Amniotic stem cell (primary cell): ENCODE data around the gene BMS1.
A peak's percentile ranks its signal among the peaks of the same experiment; 100 is the strongest.
"Not testable (repeated sequence)": the region's sequence is repeated elsewhere in the genome, so short reads cannot be mapped to it uniquely, and the experiment has no call there.

Experiments
- DNase-seq: peaks from one replicate; lab custom pipeline; 2025; lab: John Stamatoyannopoulos, UW

BMS1 gene, protein sequence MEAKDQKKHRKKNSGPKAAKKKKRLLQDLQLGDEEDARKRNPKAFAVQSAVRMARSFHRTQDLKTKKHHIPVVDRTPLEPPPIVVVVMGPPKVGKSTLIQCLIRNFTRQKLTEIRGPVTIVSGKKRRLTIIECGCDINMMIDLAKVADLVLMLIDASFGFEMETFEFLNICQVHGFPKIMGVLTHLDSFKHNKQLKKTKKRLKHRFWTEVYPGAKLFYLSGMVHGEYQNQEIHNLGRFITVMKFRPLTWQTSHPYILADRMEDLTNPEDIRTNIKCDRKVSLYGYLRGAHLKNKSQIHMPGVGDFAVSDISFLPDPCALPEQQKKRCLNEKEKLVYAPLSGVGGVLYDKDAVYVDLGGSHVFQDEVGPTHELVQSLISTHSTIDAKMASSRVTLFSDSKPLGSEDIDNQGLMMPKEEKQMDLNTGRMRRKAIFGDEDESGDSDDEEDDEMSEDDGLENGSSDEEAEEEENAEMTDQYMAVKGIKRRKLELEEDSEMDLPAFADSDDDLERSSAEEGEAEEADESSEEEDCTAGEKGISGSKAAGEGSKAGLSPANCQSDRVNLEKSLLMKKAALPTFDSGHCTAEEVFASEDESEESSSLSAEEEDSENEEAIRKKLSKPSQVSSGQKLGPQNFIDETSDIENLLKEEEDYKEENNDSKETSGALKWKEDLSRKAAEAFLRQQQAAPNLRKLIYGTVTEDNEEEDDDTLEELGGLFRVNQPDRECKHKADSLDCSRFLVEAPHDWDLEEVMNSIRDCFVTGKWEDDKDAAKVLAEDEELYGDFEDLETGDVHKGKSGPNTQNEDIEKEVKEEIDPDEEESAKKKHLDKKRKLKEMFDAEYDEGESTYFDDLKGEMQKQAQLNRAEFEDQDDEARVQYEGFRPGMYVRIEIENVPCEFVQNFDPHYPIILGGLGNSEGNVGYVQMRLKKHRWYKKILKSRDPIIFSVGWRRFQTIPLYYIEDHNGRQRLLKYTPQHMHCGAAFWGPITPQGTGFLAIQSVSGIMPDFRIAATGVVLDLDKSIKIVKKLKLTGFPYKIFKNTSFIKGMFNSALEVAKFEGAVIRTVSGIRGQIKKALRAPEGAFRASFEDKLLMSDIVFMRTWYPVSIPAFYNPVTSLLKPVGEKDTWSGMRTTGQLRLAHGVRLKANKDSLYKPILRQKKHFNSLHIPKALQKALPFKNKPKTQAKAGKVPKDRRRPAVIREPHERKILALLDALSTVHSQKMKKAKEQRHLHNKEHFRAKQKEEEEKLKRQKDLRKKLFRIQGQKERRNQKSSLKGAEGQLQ

DNA sequence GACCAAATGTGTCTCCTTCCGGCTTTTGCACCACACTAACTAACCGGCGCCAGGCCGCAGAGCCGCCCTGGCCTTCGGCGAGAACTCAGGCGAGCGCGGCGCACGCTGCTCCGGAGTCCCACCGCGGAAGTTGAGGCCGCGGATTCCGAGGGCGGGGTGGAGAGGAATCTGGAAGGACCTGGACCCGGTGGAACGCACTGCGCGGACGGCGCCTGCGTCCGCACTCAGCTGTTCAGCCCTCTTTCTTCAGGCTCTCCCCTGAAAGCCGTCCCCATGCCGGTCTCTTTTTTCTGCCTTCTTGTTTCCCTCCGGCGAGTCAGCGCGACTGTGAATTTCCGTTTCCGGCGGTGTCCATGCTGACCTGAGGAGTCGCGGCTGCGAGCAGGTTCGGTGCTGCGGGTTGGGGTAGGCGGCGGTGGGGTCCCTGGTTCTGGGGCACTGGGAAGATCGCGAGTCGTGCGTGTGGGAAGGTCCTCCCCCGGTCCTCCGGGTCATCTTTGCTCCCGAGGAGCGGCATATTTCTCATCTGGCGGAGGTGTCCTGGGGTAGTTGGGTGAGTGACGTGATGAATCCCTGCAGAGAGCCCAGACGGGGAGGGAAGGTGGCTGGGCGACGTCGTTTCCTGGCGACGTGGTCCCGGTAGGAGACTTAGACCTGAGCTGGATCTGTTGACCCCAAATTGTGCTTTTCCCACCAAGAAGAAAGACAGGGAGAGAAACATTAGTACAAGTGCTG lies at the start of gene BMS1:
Gene BMS1 (plus strand): TSS at position 350 of the 735 bp plus-strand sequence. CDS start 1,600 bp downstream, outside the sequence.
- DNase-seq = peak; percentile 84

DNA sequence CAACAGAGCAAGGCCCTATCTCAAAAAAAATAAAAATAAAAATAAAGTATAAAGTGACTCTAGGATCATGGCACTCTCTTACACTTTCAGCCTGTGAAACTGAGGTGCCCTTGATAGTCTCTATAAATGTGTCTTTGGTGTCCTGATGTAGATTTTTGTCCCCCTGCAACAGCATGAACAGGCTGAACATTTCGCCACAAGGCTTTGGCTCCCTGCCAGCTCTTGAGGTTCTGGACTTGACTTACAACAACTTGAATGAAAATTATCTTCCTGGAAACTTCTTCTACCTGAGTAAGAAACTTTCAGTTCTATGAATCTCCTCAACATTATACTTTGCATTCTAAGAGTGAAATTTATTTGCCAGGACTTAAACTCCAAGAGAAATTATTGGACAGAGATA lies 48.1 kb upstream of the BMS1 start:
- DNase-seq = no peak

DNA sequence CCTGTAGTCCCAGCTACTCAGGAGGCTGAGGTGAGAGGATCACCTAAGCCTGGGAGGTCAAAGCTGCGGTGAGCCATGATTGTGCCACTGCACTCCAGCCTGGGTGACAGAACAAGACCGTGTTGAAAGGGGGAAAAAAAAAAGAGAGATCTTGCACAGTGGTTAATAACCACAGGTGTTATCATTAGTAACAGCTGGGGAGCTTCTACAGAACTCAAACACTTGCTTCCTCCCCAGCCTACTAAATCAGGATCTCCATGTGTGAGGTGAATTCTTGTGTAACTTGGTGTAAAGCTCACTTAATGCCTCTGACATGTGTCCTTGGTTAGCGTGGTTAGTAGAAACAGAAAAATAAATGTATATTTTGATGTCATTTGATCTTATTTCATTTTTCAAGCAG lies 43.9 kb upstream of the BMS1 start:
- DNase-seq = no peak

DNA sequence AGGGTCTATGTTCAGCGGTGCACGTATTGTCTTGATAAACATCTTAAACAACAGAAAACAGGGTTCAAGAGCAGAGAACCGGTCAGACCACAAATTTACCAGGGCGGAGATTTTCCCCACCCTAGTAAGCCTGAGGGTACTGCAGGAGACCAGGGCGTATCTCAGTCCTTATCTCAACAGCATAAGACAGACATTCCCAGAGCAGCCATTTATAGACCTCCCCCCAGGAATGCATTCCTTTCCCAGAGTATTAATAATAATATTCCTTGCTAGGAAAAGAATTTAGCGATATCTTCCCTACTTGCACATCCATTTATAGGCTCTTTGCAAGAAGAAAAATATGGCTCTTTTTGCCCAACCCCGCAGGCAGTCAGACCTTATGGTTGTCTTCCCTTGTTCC lies 41.1 kb upstream of the BMS1 start:
- not testable (repeated sequence) for DNase-seq

DNA sequence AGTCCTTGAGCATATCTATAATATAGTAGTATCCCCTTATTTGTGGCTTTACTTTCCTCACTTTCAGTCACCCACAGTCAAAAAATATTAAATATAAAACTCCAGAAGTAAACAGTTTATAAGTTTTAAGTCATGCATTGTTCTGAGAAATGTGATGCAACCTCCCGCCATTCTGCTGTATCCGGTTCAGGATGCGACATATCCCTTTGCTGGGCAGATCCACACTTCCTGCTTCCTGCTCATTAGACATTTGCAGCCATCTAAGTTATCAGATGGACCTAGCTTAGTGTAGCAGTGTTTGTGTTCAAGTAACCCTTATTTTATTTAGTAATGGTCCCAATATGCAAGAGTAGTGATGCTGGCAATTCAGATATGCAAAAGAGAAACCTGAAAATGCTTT lies 38.9 kb upstream of the BMS1 start:
- DNase-seq = no peak

DNA sequence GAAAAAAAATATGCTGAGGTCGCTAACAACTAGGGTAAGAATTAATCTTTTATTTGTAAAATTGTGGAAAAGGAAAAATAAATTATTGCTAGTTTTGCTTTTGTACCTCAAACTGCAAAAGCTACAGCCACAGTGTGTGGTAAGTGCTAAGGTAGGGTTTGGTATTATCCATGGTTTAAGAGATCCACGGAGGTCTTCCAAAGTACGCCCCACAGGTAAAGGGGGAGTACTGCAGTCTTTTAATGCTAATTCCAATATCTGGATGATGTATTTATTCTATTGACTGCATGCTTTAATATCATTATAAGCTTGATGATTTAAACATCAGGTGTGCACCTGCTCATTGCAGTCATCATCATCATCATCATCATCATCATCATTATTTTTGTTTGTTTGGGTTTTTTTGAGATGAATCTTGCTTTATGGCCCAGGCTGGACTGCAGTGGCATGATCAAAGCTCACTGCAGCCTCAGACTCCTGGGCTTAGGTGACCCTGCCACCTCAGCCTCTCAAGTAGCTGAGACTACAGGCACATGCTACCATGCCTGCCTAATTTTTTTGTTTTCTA lies 38.4 kb upstream of the BMS1 start:
- DNase-seq = no peak

DNA sequence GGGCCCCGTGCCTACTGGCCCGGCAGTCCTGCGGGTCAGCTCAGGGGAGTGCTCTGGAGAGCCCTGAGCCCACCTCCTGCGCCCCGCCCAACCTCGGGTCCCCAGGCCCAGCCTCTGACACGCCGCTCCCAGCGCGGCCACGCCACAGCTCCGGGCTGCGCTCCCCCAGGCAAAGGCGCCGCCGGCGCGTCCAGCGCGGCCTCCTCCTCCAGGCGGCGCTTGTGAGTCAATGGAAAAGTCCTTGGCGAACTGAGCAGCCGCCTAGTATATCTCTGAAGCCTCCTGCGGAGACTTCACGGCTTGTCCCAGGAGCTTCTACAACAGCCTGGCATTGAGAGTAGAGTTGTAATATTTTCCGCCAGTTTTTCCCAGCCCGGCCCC lies 29.5 kb upstream of the BMS1 start:
- DNase-seq = peak; percentile 13

DNA sequence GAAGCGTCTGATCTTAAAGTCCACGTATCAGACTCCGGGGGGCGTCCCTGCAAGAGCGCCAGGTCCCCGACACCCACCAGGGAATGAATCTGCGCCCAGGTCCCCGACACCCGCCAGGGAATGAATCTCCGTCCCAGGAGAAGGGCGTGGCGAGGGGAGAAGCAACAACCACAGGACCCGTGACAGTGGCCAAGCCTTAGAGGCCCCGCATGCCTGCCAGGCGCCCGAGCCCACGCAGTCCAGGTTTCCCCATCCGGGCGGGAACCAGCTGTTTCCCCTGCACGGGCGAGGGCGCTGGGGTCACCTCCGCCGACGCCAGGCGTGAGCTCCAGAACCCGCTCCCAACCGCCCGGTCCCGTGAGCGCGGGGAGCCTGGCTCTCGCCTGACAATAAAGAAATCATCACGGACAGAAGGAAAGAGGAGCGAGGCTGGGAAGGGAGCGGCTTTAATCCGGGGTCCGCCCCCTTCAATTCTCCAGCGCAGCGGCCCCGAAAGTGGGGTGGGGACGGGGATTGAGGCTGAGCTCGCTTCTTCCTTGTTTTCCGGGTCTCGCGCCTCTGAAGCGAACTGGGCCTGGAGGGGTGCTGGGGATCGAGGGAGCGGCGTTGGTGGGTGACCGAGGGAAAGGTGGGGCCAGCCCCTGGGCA lies 29.0 kb upstream of the BMS1 start:
- DNase-seq = no peak

DNA sequence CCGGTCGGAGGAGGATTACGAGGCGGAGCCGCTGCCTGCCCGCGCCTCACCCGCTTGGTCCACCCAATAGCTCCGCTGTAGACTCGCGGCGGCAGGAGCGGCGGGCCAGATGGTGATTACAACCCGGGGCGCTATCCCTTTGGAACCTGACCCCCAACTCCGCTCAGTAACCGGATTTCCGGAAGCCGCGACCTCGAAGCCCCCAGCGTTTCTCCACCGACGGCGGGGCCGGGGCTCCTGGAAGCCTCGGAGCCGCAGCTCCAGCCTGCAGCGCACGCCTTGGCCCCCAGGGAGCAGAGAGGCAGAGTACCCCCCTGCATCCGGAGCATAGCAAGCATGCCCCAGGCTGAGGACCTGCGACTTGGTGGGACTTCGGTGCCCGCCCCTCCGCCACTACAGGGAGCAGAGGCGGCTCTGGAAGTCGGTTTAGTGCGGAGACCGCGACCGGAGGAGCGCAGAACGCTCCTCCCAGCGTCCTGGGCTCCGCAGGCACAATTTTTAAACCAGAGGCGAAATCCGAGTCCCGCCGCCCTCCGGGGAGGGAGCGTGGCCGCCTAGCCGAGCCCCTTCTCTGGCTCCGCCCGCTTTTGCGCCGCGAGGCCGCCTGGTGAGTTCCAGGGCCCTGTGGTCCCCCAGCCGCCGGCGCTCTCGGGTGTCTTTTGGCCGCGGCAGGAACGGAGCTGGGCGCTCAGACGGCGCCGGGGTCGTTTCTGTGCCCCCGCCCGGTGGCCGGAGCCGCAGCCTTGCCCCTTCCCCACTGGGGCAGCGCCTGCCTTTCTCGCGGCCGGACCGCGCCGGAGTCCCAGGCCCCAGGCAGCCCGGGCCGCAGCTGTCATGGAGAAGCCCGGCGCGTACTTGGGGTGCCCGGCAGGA lies 28.2 kb upstream of the BMS1 start:
- DNase-seq = no peak

DNA sequence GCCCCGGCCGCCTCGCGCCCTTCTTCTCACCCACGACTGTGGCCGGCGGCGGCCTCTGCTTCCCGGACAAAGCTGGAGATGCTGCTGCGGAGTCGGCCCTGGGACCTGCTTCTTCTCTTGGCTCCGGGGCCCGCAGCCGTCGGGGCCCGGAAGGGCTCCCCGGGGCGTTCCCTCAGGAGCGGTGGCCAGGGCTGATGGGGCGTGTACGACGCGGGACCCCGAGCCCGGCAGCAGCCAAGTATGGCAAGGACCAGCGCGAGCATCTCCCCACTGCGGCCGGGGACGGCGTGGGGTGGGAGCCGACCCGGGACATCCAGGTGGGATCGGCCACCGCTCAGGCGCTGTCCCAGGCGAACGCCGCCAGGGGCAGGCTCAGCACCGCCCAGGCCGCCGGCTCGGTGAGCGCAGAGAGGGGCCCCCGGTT lies 27.6 kb upstream of the BMS1 start:
- DNase-seq = no peak

DNA sequence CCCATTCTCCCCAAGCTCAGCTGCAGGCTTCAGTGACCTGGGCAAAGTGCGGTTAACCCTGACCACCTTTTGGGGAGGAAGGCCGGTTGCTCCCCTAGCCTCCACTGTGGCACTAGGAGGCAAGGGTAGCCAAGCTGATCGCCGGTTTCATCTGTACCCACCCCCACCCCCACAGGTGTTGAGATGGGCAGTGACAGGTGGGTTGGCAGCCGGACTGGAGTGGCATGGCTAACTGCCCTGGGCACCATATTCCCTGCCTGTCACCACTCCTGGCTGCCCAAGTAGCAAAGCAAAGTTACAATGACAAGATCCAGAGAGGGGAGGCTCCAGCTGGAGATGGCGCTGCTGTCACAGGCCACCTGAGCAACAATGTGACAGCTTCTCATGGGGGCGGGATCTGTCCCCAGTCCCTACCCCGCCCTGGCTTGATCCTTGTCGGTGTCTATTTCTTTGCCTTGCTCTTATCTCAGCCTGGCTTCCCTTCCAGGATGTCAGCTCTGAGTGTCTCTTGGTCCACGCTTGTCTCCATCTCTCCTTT lies 27.0 kb upstream of the BMS1 start:
- DNase-seq = no peak

DNA sequence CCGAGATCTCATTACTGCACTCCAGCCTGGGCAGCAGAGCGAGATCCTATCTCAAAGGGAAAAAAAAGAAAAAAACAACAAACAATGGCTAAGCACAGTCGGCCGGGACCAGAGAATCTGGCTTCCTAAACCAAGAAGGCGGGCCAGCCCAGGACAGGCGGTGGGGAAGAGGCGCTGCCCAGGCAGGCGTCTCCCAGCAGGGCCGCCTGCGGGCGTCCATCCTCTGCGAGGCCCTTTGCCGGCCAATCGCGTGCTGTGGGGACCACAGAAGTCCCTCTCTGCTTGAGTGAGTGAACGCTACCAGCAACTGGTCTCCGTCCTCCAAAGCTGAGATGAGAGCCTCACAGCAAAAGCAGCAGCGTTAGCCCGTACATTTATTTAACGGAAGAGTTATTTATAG lies 14.7 kb upstream of the BMS1 start:
- no peak for DNase-seq

DNA sequence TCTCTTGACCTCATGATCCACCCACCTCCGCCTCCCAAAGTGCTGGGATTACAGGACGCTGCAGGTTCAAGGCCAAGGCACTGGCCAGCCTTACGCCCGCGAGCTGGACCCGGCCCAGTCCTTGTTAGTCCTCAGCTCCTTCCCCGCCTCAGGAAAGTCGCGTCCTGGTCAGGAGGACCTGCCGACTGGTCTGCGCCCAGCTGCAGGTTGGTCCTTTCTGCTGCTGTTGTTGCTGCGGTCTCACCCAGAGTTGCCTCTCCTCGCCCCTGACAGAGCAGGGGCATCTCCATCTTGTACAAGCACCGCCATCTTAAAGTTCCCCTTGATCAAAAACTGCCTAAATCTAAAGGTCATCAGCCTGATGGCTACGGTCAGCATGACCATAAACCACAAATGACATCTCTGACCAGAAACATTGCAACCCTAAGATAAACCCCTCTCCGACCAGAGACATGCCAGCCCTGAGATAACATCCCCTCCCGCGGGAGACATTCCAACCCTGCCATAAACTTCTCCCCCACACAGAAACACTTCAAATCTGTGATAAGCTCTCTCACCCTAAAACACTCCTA lies 13.9 kb upstream of the BMS1 start:
- DNase-seq = no peak

DNA sequence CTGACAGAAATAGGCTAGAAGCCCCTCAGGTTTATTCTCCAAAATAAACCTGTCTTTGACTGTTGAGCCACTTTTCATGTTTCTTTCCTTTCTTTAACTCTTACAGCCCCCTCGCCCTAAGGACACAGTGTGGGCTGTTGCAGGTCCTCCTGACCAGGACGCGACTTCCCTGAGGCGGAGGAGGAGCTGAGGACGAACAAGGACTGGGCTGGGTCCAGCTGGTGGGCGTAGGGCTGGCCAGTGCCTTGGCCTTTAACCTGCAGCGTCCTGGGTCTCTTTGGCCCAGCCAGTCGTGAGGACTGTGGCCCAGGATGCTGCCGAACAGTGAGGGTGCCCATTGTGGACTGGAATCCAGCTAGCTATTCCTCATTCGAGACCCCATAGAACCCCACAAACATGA lies 13.4 kb upstream of the BMS1 start:
- DNase-seq = no peak

DNA sequence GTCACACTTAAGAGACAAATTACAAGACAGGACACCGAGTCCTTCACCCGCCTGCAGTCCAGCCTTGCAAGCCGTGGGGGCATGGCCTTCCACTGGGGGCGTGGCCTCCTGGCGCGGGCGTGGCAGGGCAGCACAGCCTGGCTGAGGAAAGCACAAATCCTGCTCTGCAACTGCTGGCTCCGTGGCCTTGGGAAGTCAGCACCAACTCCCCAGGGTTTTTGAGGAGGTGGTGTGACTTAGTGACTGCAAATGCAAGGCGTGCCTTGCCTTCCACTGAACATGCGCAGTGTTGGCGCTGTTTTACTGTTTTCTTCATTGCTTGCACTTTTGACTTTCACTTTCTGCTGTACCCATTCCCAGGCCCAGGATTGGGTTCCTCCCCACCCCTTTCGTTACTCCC lies 12.9 kb upstream of the BMS1 start:
- DNase-seq = no peak

DNA sequence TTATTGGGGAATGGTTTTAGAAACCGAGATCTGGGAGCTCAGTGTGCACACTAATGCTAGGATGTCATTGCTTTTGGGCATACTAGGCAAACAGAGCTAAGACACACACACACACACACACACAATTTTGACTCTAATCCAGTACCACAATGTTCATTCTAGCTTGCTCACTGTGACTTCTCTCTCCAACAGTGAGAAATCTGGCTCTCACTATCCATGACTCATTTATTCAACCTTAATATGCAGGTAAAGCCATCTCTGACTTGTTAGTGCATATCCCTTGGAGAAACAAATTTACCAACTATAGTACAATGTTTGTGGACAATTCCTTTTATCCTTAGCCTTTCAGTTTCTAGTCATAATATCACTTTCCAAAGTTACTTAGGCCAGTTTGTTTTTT lies 5.9 kb upstream of the BMS1 start:
- DNase-seq = no peak

DNA sequence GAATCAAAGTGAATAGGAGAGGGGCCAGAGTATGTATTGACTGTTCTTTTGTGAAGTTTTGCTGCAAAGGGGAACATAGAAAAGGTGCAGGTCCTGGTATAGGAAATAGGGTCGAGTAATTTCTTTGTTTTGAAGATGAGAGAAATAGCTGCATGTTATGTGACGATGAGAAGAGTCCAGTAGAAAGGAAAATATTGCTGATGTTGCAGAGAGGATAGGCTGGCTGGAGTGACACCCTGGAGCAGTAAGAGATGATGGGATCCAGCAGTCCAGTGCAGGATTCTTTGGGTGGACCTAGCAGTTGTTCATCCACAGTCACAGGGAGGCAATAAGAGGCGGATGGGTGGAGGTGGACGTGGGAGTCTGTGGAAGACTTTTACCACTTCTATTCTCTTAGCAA lies 2.1 kb upstream of the BMS1 start:
- no peak for DNase-seq

DNA sequence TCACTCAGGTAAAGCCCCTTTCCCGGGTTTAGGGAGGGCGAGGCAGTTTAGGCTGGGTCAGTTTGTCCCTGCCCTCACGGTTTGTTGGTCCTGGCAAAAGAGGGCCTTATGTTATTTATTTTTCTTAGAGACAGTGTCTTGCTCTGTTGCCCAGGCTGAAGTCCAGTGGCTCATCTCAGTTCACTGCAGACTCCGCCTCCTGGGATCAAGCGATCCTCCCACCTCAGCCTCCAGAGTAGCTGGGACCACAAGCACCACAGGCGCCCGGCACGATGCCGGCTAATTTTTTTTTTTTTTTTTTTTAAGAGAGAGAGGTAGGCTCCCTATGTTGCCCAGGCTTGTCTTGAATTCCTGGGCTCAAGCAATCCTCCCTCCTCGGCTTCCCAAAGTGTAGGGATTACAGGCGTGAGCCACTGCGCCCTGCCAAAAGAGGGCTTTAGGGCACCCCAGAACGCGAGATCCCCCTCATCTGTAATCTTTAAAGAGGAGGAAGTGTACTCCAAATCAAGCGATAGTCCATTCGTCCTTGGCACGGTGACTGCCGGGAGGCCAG lies 626 bp upstream of the BMS1 start:
- DNase-seq = no peak

DNA sequence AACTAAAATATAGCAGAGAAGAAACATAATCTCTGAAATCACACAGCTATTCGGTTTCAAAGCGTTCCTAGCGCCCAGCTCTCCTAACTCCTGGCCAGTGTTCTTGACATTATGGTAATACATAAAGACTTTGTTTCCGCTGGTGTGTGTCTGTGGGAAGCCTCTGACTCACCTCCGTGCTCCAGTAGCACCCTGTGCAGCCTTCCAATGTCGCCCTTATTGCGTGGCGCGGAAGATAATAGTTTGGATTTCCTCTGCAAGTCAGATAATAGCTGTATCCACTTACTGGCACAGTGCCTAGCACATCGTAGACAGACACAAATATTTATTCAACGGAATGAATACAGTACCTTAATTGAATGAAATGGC lies 570 bp downstream of the BMS1 start:
- peak; percentile 18 for DNase-seq
